Measurements from ENCODE around the gene ZNF785.
A peak's percentile ranks its signal among the peaks of the same experiment; 100 is the strongest.
"Not testable (repeated sequence)": the region's sequence is repeated elsewhere in the genome, so short reads cannot be mapped to it uniquely, and the experiment has no call there.

The ZNF785 gene

DNA sequence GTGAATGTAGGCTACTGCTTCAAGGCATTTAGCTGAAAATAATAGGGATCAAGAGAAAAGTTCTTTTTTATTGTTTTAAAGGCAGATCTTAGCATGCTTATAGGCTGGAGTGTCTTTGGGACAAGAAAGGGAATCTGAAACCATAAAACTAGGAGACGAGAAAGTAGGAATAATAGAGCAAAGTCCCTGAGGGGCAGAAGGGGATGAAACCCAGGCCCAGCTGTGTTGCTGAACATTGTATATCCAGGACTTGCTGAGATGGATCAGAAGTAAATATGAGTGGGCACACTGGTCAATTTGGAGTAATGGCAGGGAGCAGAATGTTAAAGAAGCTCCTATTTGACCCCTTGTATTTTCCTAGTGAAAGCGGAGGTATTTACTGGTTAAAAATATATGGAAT is 15.4 kb upstream of the ZNF785 start:
- H3K27ac ChIP-seq, result no peak overlapping the region
- H3K4me1 ChIP-seq (ENCODE audit: control insufficient read depth in 1 of 2, insufficient read depth in 1 of 2, low read depth in 1 of 2, low read length in 1 of 2), result peaks cover 6 to 7% of the 10 kb centered on the region in 2 experiments
- TF ChIP-seq, protein P1, sequence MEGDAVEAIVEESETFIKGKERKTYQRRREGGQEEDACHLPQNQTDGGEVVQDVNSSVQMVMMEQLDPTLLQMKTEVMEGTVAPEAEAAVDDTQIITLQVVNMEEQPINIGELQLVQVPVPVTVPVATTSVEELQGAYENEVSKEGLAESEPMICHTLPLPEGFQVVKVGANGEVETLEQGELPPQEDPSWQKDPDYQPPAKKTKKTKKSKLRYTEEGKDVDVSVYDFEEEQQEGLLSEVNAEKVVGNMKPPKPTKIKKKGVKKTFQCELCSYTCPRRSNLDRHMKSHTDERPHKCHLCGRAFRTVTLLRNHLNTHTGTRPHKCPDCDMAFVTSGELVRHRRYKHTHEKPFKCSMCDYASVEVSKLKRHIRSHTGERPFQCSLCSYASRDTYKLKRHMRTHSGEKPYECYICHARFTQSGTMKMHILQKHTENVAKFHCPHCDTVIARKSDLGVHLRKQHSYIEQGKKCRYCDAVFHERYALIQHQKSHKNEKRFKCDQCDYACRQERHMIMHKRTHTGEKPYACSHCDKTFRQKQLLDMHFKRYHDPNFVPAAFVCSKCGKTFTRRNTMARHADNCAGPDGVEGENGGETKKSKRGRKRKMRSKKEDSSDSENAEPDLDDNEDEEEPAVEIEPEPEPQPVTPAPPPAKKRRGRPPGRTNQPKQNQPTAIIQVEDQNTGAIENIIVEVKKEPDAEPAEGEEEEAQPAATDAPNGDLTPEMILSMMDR (IDR thresholded peaks at IDR 0.05), result no peak
- no peaks in the 10 kb centered on the region for H3K9me3 ChIP-seq
- H3K27me3 ChIP-seq, result no peaks in the 10 kb centered on the region
- no peak overlapping the region for H3K4me3 ChIP-seq (ENCODE audit: low read depth in 1 of 2, low read length in 1 of 2)
- peaks cover 18% of the 10 kb centered on the region for H3K36me3 ChIP-seq

- TF ChIP-seq, protein P1 (IDR thresholded peaks at IDR 0.05), result no peak
- H3K4me1 ChIP-seq (ENCODE audit: control insufficient read depth in 1 of 2, insufficient read depth in 1 of 2, low read depth in 1 of 2, low read length in 1 of 2), result peaks cover 3 to 4% of the 10 kb centered on the region in 2 experiments
- H3K36me3 ChIP-seq, result peaks cover 18% of the 10 kb centered on the region
- no peak overlapping the region for H3K4me3 ChIP-seq (ENCODE audit: low read depth in 1 of 2, low read length in 1 of 2)
- H3K27ac ChIP-seq, result no peak overlapping the region
- no peaks in the 10 kb centered on the region for H3K27me3 ChIP-seq
- no peaks in the 10 kb centered on the region for H3K9me3 ChIP-seq
These were observed 14.7 kb upstream of the ZNF785 start for GRCh38 chr16:30600215-30600614.

- H3K27me3 ChIP-seq, result no peaks in the 10 kb centered on the region
- H3K9me3 ChIP-seq, result no peaks in the 10 kb centered on the region
- H3K4me3 ChIP-seq (ENCODE audit: low read depth in 1 of 2, low read length in 1 of 2), result no peak overlapping the region
- TF ChIP-seq, protein P1 (IDR thresholded peaks at IDR 0.05), result no peak
- no peak overlapping the region for H3K27ac ChIP-seq
- no peaks in the 10 kb centered on the region for H3K4me1 ChIP-seq (ENCODE audit: control insufficient read depth in 1 of 2, insufficient read depth in 1 of 2, low read depth in 1 of 2, low read length in 1 of 2)
- H3K36me3 ChIP-seq, result no peaks in the 10 kb centered on the region
These were observed 7.4 kb upstream of the ZNF785 start for GRCh38 chr16:30592871-30593270.

- H3K27me3 ChIP-seq; H3K4me3 ChIP-seq (ENCODE audit: low read depth in 1 of 2, low read length in 1 of 2); H3K4me1 ChIP-seq (ENCODE audit: control insufficient read depth in 1 of 2, insufficient read depth in 1 of 2, low read depth in 1 of 2, low read length in 1 of 2); H3K36me3 ChIP-seq; H3K9me3 ChIP-seq; H3K27ac ChIP-seq: not testable (repeated sequence)
These were observed 5.4 kb upstream of the ZNF785 start for GRCh38 chr16:30590869-30591268.

- H3K36me3 ChIP-seq; H3K4me3 ChIP-seq (ENCODE audit: low read depth in 1 of 2, low read length in 1 of 2); H3K9me3 ChIP-seq; H3K27me3 ChIP-seq; H3K27ac ChIP-seq: not testable (repeated sequence)
- peaks cover 14 to 16% of the 10 kb centered on the region in 2 experiments for H3K4me1 ChIP-seq (ENCODE audit: control insufficient read depth in 1 of 2, insufficient read depth in 1 of 2, low read depth in 1 of 2, low read length in 1 of 2)
These were observed 4.1 kb upstream of the ZNF785 start for GRCh38 chr16:30589582-30589981.

GRCh38 chr16:30588651-30589050 is 3.2 kb upstream of the ZNF785 start:
- no peaks in the 10 kb centered on the region for H3K36me3 ChIP-seq
- TF ChIP-seq, protein P1 (IDR thresholded peaks at IDR 0.05), result no peak
- no peaks in the 10 kb centered on the region for H3K27me3 ChIP-seq
- H3K4me1 ChIP-seq (ENCODE audit: control insufficient read depth in 1 of 2, insufficient read depth in 1 of 2, low read depth in 1 of 2, low read length in 1 of 2), result peaks cover 14 to 16% of the 10 kb centered on the region in 2 experiments
- H3K27ac ChIP-seq, result no peak overlapping the region
- no peak overlapping the region for H3K4me3 ChIP-seq (ENCODE audit: low read depth in 1 of 2, low read length in 1 of 2)
- no peaks in the 10 kb centered on the region for H3K9me3 ChIP-seq

DNA sequence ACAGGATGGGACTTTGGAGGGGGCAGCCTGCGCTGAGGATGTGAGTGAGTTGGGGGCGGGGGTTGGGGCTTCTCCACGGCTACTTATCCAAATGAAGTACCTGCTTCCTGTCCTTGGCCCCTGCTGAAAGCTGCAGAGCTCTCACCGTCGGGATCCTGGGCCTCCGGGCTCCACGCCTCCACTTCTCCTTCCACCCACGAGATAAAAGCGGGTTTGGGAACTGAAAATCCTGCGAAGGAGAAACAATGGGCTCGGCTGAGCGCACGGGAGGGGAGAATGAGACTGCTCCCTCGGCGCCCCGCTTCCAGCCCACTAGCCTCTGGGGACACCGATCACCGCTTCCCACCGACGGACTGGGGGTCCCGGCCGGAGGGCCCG is 486 bp downstream of the ZNF785 start:
- Histone ChIP-seq H3K4me3 (ENCODE audit: low read depth in 1 of 2, low read length in 1 of 2) (peak overlapping the region; percentile 70 to 89), H3K4me1 (ENCODE audit: control insufficient read depth in 1 of 2, insufficient read depth in 1 of 2, low read depth in 1 of 2, low read length in 1 of 2) (peaks cover 14 to 16% of the 10 kb centered on the region in 2 experiments), H3K27me3 (no peaks in the 10 kb centered on the region), H3K9me3 (no peaks in the 10 kb centered on the region), H3K36me3 (peaks cover 11% of the 10 kb centered on the region), H3K27ac (peak overlapping the region; percentile 68)
- TF ChIP-seq, protein P1 (IDR thresholded peaks at IDR 0.05), result no peak

All from neutrophil (primary cell).